ENCODE results near the gene PTCD1.

DNA sequence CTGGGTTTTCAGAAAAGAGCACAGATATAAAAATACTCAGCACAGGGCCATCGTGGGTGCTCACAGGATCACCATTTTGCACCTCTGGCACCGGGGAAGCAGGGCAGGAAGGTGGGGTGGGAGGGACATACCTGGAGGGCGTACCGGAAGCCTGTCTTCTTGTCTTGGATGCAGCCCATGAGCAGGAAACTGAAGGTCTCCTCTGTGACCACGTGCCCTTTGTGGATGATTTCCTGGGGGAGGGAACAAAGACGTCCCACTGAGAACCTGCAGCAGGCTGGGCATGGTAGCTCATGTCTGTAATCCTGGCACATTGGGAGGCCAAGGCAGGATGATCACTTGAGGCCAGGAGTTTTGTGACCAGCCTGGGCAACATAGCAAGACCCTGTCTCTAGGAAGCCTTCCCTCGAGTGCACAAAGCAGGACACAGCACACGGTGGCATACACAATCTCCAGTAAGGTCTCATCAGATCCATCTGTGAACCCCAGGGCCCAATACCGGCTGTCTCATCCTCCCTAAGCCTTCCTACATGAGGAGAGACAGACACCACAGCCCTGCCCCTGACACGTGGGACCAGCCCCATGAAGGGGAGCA, 9.5 kb downstream of the PTCD1 start:
- TF ChIP-seq, protein P1, sequence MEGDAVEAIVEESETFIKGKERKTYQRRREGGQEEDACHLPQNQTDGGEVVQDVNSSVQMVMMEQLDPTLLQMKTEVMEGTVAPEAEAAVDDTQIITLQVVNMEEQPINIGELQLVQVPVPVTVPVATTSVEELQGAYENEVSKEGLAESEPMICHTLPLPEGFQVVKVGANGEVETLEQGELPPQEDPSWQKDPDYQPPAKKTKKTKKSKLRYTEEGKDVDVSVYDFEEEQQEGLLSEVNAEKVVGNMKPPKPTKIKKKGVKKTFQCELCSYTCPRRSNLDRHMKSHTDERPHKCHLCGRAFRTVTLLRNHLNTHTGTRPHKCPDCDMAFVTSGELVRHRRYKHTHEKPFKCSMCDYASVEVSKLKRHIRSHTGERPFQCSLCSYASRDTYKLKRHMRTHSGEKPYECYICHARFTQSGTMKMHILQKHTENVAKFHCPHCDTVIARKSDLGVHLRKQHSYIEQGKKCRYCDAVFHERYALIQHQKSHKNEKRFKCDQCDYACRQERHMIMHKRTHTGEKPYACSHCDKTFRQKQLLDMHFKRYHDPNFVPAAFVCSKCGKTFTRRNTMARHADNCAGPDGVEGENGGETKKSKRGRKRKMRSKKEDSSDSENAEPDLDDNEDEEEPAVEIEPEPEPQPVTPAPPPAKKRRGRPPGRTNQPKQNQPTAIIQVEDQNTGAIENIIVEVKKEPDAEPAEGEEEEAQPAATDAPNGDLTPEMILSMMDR (IDR thresholded peaks at IDR 0.05 in 8 of 11, conservative IDR thresholded peaks at IDR 0.05 in 3 of 11): no peak
- TF ChIP-seq POLR2AphosphoS5 (IDR thresholded peaks at IDR 0.05): no peak
- TF ChIP-seq POLR2A (IDR thresholded peaks at IDR 0.05): no peak

All from spleen (tissue), 7 donors.